HG03064 (cell line): ENCODE results near the gene TADA3.

Source experiments
- ATAC-seq: cut with Tn5 transposase; IDR thresholded peaks from one replicate; pipeline ENCODE4 v1.9.1; 2021; ENCODE audit warnings: low read depth; ENCODE audit not compliant: unreplicated experiment

TADA3 gene

GRCh38 chr3:9768141-9768775, 24.0 kb downstream of the TADA3 start:
- ATAC-seq: no peak

DNA sequence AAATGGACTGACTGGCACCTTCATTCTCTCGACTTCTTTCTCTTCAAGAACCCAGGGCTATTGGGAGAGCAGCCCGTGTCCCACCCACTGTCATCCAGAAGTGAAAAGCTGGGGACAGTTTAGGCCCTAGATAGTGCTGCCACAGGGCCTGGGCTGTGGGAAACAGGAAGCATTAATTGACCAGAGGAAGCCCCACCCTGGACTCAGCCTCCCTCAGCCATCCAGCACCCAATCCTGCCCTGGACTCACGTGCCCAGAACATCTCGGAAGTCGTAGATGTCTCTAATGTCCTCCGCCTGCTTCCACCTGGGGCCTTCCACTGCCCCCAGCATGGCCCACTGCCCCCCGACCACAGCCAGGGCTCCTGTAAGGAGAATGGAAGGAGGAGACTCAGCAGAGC, 24.9 kb downstream of the TADA3 start:
- no peak for ATAC-seq

GRCh38 chr3:9765865-9766264, 26.4 kb downstream of the TADA3 start:
- no peak for ATAC-seq

DNA sequence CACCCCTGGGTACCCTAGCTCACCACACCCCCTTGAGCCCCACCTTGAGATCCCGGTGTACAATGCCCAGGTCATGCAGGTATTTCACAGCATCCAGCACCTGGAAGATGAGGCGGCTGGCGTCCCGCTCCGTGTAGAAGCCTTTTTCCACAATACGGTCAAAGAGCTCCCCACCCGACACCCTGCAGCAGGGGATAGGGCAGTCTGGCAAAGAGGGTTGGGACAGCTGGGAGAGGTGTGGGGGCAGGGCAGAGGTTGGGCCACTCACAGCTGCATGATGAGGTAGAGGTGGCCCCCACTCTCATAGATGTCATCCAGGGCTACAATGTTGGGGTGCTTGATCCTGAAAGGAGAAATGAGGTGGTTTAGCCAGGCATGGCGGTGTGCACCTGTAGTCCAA, 29.4 kb downstream of the TADA3 start:
- no peak for ATAC-seq

GRCh38 chr3:9761919-9762318, 30.4 kb downstream of the TADA3 start:
- no peak for ATAC-seq

DNA sequence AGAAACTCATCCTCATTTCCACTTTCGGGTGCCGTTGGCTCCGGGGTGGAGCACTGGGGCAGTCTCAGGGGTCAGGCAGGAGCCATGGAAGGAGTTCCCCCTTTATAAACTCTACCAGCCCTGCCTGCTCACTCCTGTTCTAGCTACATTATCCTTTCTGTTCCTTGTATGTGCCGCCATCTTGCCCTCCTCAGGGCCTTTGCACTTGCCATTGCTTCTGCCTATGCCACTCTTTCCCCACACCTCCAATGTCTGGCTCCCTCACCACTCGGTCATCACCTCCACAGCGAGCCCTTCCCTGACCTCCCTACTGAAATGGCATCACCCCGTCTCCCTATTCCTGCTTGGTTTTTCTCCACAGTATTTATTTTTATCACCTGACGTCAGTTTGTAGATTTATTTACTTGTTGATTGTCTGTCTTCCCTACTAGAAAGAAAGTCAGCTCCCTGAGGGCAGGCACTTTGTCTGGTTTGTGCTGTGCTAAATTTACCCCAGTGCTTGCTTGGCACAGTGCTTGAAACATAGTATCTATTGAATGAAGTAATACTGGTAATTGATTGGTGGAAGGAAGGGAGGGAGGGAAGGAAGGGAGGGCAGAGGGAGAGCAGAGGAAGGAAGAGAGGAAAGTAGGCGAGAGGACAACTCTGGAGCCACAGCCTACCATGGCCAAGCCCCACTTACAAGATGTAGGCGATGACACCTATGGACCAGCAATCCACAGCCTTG, 31.3 kb downstream of the TADA3 start:
- no peak for ATAC-seq

- ATAC-seq: no peak
Measured at GRCh38 chr3:9757427-9757826, 34.8 kb downstream of the TADA3 start.

DNA sequence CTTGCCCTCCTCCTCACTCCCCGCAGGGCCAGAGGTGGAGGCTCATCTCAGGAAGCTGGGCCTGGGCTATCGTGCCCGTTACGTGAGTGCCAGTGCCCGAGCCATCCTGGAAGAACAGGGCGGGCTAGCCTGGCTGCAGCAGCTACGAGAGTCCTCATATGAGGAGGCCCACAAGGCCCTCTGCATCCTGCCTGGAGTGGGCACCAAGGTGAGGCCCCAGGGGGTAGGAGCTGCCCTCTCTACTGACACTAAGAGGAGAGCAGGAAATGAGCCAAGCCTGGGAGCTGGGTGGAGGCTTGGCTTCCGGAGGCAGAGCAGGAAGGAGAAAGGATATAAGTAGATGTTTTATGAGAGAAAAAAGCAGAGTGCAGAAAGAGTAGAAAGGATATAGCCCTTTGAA, 37.6 kb downstream of the TADA3 start:
- ATAC-seq: no peak

- no peak for ATAC-seq
Measured at GRCh38 chr3:9750556-9751411, 41.5 kb downstream of the TADA3 start.

DNA sequence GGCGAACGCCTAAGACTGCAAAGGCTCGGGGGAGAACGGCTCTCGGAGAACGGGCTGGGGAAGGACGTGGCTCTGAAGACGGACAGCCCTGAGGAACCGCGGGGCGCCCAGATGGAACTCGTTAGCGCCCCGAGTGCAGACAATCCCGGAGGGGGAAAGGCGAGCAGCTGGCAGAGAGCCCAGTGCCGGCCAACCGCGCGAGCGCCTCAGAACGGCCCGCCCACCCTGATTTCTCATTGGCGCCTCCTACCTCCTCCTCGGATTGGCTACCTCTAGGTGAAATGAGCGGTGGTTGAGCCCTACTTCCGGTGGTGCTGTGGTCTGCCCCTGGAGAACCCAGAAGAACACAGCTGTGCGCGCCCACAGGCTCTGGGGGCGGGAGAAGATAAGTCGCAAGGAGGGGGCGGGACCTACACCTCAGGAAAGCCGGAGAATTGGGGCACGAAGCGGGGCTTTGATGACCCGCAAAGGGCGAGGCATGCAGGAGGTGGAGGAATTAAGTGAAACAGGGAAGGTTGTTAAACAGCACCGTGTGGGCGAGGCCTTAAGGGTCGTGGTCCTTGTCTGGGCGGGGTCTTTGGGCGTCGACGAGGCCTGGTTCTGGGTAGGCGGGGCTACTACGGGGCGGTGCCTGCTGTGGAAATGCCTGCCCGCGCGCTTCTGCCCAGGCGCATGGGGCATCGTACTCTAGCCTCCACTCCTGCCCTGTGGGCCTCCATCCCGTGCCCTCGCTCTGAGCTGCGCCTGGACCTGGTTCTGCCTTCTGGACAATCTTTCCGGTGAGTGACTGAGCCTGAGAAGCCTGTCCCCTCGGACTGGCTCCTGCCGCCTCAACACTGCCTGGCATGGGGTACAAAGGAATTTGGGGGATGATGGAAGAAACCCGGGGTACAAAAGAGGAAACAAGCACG, 42.4 kb downstream of the TADA3 start, which contains the start of gene OGG1:
TSS of gene OGG1 (plus strand) at position 308 of the 911 bp plus-strand sequence. CDS start at position 643, 335 bp downstream.
- ATAC-seq: peak; percentile 93

- ATAC-seq: no peak
Measured at GRCh38 chr3:9749296-9749644, 43.0 kb downstream of the TADA3 start.

GRCh38 chr3:9748031-9748430, 44.2 kb downstream of the TADA3 start:
- no peak for ATAC-seq

DNA sequence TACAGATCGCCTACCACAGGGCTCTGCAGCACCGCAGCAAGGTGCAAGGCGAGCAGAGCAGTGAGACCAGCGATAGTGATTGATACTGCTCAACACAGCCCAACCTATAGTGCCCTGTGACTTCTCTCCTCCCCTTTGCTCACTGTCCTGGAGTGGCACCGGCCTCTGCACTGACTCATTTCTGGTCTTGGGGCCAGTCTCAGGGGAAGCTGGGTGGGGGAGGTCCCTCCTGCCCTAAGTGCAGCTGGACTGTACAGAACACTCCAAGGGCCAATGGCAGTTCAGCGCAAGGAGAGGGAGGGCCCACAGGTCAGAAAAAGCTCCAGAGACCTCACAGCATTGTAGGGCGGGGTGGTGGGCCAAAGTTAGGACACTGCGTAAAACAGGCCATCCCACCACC, 45.0 kb downstream of the TADA3 start:
- no peak for ATAC-seq

- ATAC-seq: no peak
Measured at GRCh38 chr3:9746330-9746729, 45.9 kb downstream of the TADA3 start.

DNA sequence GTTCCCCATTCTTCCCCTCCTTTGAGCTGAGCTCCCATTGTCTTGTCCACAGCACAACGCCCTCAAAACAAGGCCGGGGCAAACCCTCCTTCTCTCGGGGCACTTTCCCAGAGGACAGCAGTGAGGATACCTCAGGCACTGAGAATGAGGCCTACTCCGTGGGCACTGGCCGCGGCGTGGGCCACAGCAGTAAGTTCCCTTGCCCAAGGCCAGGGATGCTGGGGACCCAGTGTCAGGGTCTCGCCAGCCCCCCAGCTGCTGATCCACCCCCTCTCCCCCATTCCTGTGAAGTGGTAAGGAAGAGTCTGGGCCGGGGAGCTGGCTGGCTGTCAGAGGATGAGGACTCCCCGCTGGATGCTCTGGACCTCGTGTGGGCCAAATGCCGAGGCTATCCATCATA, 46.8 kb downstream of the TADA3 start:
- ATAC-seq: no peak

DNA sequence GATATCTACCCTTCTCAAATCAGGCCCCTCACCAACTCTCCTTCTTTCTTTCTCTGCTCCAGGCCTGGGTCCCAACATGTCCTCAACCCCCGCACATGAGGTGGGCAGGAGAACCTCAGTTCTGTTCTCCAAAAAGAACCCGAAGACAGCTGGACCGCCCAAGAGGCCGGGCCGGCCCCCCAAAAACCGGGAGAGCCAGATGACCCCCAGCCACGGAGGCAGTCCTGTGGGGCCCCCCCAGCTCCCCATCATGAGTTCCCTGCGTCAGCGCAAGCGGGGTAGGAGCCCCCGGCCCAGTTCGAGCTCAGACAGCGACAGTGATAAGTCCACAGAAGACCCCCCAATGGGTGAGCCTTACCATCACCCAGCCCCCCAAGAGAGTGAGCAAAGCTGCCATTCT, 48.1 kb downstream of the TADA3 start:
- ATAC-seq: no peak

- ATAC-seq: no peak
Measured at GRCh38 chr3:9743548-9743947, 48.7 kb downstream of the TADA3 start.

GRCh38 chr3:9742560-9742959, 49.7 kb downstream of the TADA3 start:
- ATAC-seq: no peak

- ATAC-seq: no peak
Measured at GRCh38 chr3:9739181-9739580, 53.1 kb downstream of the TADA3 start.

DNA sequence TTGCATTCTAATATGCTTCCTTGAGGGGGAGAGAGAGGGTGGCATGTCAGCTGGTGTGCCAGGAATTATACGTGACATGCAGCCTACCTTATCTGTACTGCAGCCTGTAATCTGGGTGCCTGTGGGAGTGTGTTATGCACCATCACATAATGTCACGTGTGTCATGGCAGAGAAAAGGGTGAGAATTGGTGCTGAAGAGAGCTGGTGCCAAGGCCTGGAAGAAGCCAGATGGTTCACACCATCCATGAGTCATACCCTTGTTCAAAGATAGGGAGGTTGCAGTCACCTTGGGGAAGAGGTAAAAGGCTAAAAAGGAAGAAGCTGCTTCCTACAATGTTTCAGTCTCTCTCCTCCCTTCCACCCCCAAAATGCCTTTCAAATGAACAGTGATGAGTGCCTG, 55.4 kb downstream of the TADA3 start:
- ATAC-seq: no peak

GRCh38 chr3:9732740-9733115, 59.5 kb downstream of the TADA3 start:
- no peak for ATAC-seq
